ENCODE measurements around the gene TGFBR3.

TGFBR3 gene

DNA sequence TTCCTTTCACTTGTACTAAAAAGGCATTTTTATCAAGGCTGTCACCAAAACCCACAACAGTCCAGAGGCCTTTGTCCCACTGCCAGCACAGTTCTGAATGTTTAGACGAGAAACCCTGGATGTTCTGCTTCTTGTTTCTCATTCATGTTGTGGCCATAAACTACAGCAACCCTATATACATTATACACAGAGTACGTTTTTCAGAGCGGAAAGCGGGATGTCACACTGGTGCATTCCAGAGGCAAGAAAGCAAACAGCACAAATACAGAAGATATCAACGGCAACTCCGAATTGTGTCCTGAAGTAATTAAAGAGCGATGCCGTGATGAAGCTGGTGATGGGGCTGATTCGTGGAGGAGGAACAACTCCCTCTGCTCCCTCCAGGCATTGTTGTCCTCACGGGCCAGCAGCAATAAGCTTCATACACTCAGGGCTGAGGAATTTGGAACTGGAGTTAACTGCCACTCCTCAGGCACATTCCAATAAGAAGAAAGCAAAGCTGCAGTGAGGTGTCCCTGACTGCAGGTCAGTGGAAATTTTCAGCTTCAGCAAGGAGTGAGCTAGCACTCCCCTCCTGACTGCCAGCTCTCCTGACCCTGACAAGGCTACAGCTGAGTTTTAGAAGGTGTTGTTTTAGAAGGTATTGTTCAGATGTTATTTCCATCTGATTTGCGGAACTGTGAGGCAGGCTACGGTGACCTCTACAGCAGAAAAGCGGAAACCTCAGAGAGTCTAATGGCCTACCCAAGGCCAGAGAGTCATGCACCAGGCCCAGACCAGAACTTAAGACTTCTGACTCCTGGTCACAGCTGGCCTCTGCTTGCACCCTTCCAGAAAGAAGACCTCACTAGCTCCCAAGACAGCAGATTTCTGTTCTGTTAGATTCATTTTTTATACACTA, 149.0 kb downstream of the TGFBR3 start:
- no peak overlapping the region for H3K27ac Mint-ChIP-seq
- DNase-seq: no peak
- peaks cover 49% of the 10 kb centered on the region for H3K4me1 Mint-ChIP-seq (ENCODE audit: low read depth)
- no peak overlapping the region for H3K4me3 Mint-ChIP-seq
- no peaks in the 10 kb centered on the region for H3K27me3 Mint-ChIP-seq
- H3K36me3 Mint-ChIP-seq (ENCODE audit: low read depth): peaks cover 38% of the 10 kb centered on the region
- peaks cover 5% of the 10 kb centered on the region for H3K9me3 Mint-ChIP-seq

DNA sequence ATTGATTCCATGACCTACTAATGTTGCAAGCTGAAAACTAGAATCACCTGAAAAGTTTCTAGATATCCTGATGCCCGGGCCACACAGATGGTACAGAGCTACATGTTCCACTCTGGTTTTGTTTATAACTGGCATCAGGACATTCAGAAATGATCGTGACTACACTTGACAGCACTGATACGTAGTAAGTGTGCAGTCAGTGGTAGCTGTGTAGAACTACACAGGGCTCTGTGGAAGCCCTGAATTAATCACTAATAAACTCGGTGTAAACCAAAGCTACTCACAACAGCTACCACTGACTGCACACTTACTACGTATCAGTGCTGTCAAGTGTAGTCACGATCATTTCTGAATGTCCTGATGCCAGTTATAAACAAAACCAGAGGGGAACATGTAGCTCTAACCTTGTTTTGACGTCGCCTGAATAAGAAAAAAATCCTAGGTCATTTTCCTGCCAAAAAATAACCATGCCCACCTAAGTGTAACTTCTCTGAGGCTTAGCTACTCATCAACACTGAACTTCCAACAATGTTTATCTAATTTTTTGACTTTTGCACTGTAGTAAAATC, 149.7 kb downstream of the TGFBR3 start:
- Mint-ChIP-seq H3K27me3 (no peaks in the 10 kb centered on the region), H3K9me3 (peaks cover 5% of the 10 kb centered on the region), H3K4me1 (ENCODE audit: low read depth) (peaks cover 53% of the 10 kb centered on the region), H3K4me3 (no peak overlapping the region), H3K36me3 (ENCODE audit: low read depth) (peaks cover 34% of the 10 kb centered on the region), H3K27ac (no peak overlapping the region)
- no peak for DNase-seq

DNA sequence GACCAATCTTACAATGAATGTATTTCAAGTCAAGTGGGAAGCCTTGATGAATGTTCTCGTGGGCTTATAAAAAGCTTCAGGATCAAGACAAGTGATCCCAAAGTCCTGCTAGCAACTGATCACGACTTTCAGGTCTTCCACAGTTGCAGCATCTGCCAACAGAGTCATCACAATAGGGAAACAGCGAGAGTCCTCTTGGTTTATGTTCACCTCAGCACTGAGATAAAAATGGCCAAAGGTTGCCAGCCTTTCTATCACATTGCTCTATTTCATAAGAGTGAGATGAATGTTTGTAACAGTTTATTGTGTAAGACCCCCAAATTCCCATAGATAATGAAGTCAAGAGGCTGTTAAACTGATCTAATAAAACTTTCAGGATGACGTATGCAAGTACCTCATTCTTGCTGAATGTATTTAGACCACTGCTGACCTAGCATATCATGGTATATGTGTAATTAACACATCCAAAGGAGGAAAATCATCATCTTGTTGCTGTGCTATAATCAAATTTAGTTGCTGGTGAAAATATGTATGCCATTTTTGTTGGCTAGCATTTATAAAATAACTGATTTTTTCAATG, 150.6 kb downstream of the TGFBR3 start:
- Mint-ChIP-seq H3K27me3 (no peaks in the 10 kb centered on the region), H3K9me3 (peaks cover 5% of the 10 kb centered on the region), H3K4me3 (no peak overlapping the region), H3K36me3 (ENCODE audit: low read depth) (peaks cover 37% of the 10 kb centered on the region), H3K27ac (no peak overlapping the region), H3K4me1 (ENCODE audit: low read depth) (peaks cover 61% of the 10 kb centered on the region)
- no peak for DNase-seq

DNA sequence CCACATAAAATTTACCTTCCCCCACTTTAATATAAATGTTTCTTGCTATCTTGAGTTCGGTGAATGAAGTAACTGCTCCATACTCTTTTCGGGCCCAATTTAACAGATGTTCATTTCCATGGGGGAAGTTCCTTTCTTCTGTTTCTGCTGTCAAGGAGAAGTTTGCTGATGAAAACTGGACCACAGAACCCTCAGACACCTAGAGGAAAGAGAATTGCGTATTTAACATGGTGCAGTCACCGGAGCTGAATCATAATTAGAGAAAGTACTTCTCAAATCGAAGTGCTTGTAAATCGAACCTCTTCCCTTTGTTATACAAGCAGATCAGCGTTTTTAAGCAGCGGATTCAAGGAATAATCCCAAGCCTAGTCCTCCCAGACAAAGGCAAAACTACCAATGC, 151.2 kb downstream of the TGFBR3 start:
- H3K4me3 Mint-ChIP-seq: no peak overlapping the region
- H3K36me3 Mint-ChIP-seq (ENCODE audit: low read depth): peaks cover 41% of the 10 kb centered on the region
- peaks cover 67% of the 10 kb centered on the region for H3K4me1 Mint-ChIP-seq (ENCODE audit: low read depth)
- DNase-seq: no peak
- no peaks in the 10 kb centered on the region for H3K27me3 Mint-ChIP-seq
- peaks cover 5% of the 10 kb centered on the region for H3K9me3 Mint-ChIP-seq
- H3K27ac Mint-ChIP-seq: peak overlapping the region; percentile 19

DNA sequence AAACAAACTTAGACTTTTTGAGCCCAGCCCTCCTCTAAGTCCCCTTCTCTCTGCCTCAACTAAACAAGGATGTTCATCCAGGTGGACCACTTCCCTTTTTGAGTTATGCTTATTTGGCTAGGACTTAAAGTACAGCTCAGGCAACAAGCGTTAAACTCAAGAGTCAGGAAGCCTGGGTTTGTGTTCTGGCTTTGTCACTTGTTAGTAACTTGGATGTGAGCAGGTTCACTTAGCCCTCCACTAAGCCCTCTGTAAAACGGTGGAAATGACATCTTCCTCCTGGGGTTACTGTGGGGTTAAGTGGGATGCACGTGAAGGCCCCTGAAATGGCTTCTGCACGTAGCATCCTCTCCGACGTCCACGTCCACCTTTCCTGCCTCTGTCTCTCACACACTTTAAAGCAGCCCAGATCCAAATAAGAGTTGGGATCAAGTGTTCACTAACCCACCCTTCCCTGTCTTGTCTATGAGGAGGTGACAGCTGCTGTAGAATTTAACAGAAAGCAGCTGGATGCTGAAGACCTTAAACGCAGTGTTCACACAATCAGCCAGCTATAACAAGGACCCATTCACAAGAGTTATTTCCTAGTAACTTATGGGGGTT, 152.7 kb downstream of the TGFBR3 start:
- H3K27me3 Mint-ChIP-seq: no peaks in the 10 kb centered on the region
- no peaks in the 10 kb centered on the region for H3K9me3 Mint-ChIP-seq
- peaks cover 46% of the 10 kb centered on the region for H3K36me3 Mint-ChIP-seq (ENCODE audit: low read depth)
- no peak for DNase-seq
- peak overlapping the region; percentile 85 for H3K27ac Mint-ChIP-seq
- H3K4me1 Mint-ChIP-seq (ENCODE audit: low read depth): peaks cover 63% of the 10 kb centered on the region
- H3K4me3 Mint-ChIP-seq: no peak overlapping the region

DNA sequence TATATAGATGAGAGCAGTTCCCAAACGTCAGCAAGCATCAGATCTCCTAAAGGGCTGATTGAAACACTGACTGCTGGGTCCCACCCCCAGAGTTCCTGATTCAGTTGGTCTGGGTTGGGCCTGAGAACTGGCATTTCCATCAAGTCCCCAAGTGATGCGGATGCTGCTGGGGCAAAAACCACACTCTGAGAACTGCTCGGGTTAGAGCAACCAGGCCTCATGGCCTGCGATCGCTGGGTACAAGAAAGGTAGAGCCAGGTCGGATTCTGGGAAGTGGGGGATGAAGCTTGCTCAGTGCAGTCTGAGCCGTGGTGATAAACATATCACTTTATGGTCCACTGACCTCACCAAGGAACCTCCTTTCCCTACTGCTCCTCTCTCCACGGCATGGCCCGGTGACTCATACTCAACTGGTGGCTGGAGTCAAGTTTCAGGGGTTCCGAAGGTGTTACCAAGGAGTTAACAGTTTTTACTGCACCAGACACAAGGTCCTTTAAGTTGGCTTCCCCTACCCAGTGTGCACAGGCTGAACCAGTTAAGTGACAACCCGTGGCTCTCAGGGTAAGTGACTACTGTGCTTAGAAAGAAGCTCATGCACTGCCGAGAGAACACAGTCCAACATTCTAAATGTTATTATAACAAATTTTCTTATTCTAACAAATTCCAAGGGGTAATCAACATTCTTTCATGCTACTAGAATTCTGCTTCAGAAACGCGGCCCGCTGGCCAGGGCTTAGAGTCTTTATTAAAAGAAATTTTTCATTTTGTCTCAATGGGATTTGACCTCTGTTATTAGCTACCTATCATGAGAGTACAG, 153.5 kb downstream of the TGFBR3 start:
- Mint-ChIP-seq H3K4me1 (ENCODE audit: low read depth) (peaks cover 63% of the 10 kb centered on the region), H3K9me3 (no peaks in the 10 kb centered on the region), H3K36me3 (ENCODE audit: low read depth) (peaks cover 45% of the 10 kb centered on the region), H3K4me3 (peak overlapping the region; percentile 53), H3K27me3 (no peaks in the 10 kb centered on the region), H3K27ac (peak overlapping the region; percentile 85)
- peak; percentile 47 for DNase-seq

DNA sequence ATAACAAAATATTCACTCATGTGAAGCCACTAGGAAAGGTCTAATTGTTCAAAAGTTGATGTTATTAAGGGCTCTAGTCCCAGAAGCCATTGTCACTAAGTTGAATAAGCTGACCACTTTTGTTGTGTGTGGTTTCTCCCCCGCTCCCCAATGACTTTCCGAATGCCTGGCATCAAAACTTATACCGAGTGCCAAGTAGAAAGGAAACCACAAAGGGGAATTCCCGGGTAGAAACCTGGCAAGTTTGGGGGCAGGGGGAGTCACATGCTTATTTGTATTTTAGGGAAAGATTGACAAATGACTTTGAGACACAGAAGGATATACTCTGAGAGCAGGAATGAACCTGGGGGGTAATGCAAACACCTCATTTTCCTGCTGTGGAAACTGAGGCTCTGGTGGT, 154.1 kb downstream of the TGFBR3 start:
- peak; percentile 60 for DNase-seq
- Mint-ChIP-seq H3K36me3 (ENCODE audit: low read depth) (peaks cover 51% of the 10 kb centered on the region), H3K27ac (peak overlapping the region; percentile 85), H3K4me1 (ENCODE audit: low read depth) (peaks cover 63% of the 10 kb centered on the region), H3K9me3 (no peaks in the 10 kb centered on the region), H3K27me3 (no peaks in the 10 kb centered on the region), H3K4me3 (peak overlapping the region; percentile 53)

DNA sequence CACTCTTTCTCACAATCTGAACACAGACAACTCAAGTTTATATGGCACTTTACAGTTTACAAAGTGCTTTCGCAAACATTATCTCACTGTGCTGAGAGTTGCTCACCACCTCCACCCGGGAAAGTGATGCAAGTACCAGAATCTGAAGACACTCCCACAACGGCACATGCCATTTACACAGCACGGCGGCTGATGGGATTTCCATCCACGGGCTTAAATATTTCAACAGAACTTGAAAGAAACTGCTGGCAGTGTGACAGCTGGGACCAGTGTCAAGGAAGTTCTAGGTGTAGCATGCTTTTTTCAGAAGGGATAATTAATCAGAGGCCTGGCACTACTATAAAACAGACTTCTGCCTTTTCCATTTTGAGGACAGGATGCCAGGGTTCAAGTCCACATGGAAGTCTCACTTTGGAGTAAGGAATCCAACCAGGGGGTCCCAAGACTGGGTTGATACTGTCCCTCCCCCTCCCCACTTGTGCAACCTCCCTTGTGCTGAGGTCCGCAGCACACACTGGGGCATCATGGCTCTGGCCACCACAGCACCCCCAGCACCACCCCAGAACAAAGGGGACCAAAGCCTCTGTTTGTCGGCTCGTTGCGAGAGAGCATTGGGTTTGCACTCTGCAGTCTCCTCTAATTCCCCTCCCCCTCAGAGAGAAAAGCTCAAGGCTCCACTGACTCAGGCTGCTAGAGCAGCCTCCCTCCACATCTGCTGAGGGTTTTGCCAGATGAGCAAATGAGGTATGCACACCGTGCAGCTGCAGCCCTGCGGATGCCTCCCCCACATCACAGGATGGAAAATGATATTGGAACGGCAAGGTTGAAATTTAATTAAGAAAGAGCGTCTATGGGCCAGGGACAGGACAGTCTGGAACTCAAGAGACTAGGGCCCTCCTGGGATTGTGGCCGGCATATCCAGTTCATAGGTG, 154.9 kb downstream of the TGFBR3 start:
- Mint-ChIP-seq H3K4me1 (ENCODE audit: low read depth) (peaks cover 61% of the 10 kb centered on the region), H3K36me3 (ENCODE audit: low read depth) (peaks cover 58% of the 10 kb centered on the region), H3K27me3 (no peaks in the 10 kb centered on the region), H3K9me3 (no peaks in the 10 kb centered on the region), H3K27ac (peak overlapping the region; percentile 85), H3K4me3 (peak overlapping the region; percentile 53)
- peak; percentile 49 for DNase-seq

DNA sequence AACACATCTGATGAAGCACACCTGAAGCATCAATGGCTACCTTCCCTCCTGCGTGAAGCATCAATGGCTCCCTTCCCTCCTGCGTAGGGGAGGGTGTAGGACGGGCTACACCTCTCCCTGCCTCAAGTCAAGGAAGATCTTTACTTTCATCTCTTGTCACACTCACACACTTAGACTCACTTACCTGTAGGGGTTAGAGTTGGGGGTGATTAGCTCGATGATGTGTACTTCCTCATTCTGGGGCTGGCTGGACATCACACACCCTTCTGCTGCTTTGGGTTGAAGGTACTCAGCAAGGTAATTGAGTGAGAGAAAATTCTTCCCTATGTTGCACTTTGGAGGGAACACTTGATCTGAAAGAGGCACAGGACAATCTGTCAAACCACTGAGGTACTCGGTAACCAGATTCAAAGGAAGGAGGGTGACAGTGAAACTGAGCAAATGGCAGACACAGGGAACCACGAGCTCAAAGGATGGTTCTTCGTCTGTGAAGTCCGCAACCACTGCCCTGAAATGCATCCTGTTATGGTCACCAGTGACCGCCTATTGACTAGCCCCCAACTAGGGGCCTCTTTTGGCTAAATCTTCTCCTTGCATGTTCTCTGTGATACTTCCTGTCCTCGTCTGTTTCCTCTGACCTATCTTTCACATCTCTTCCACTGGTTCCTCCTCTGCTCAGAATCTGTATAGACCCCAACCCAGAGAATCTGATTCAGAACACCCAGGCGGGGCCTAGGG, 156.2 kb downstream of the TGFBR3 start:
- DNase-seq: no peak
- Mint-ChIP-seq H3K27me3 (no peaks in the 10 kb centered on the region), H3K36me3 (ENCODE audit: low read depth) (peaks cover 67% of the 10 kb centered on the region), H3K4me3 (no peak overlapping the region), H3K9me3 (no peaks in the 10 kb centered on the region), H3K4me1 (ENCODE audit: low read depth) (peaks cover 54% of the 10 kb centered on the region), H3K27ac (peak overlapping the region; percentile 85)

DNA sequence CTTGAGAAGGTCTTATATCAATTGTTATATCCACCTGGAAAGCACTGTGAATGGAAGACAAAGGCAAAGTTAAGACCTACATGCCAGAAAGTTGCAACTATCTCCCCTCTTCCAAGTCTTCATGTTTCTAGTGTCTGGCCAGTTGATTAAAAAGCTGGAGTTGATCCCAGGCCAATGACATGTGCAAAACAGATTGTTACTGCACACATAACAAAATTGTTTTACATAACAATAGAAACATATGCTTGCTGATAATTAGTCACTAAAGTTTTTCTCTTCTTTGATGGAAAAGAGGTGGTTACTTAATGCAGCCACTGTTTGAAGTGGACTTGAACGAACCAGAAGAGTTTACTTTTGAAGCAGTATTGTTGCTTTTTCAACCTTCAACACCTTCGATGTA, 158.2 kb downstream of the TGFBR3 start:
- no peak overlapping the region for H3K4me3 Mint-ChIP-seq
- no peak for DNase-seq
- H3K9me3 Mint-ChIP-seq: no peaks in the 10 kb centered on the region
- peaks cover 59% of the 10 kb centered on the region for H3K36me3 Mint-ChIP-seq (ENCODE audit: low read depth)
- H3K4me1 Mint-ChIP-seq (ENCODE audit: low read depth): peaks cover 39% of the 10 kb centered on the region
- no peaks in the 10 kb centered on the region for H3K27me3 Mint-ChIP-seq
- no peak overlapping the region for H3K27ac Mint-ChIP-seq

DNA sequence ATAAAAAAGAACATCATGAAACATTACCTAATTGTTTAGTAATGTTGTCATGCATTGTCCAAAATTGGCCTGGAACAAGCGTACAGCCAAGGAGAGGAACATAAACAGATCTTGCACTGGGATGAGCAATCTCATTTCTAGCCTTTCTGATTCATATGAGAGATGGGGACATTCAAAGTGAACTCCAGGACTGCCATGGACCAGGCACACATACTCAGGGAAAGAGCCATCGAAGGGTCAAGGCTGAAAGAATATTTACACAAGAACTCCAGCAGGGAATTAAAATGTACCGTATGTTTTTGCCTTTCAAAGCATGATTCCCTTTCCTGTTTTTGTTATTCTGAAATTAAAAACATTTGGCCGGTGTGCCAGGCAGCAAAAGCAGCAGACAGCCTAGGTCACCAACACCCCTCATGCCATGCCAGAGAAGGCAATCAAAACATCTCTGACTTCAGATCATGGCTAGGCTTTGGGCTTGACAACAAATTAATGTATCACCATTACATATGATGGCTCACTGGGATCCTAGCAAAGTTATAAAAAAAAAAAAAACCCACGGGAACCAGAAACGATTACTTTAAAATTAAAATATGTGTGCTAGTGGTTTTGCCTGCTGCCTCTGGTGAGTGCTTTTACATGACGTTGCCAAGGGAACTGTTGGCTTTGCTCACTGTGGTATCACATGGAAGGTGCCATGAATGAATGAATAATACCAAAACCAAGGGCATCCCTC, 159.8 kb downstream of the TGFBR3 start:
- no peak overlapping the region for H3K27ac Mint-ChIP-seq
- no peak for DNase-seq

DNA sequence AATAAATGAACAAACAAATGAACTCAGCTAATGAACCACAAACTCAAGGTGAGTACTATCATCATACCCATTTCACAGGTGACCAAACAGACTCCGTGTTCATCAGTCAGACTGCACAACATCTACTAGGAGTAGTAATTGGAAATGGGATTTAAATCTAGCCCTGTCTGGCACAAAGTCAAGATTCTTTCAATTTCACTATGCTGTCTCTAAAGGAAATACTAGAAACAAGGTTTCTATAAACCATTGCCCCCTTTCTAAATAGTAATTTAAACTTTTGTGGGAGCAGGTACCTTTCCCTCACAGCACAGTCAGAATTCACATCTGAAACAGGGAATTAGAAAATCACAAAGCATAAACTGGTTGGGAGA, 160.3 kb downstream of the TGFBR3 start:
- H3K4me3 Mint-ChIP-seq: no peak overlapping the region
- no peak for DNase-seq
- peaks cover 70% of the 10 kb centered on the region for H3K36me3 Mint-ChIP-seq (ENCODE audit: low read depth)
- H3K4me1 Mint-ChIP-seq (ENCODE audit: low read depth): peaks cover 18% of the 10 kb centered on the region
- no peaks in the 10 kb centered on the region for H3K27me3 Mint-ChIP-seq
- no peak overlapping the region for H3K27ac Mint-ChIP-seq
- H3K9me3 Mint-ChIP-seq: no peaks in the 10 kb centered on the region

More for the DNA sequence above, 159.8 kb downstream of the TGFBR3 start:
- Mint-ChIP-seq H3K4me1 (ENCODE audit: low read depth) (peaks cover 23% of the 10 kb centered on the region), H3K36me3 (ENCODE audit: low read depth) (peaks cover 65% of the 10 kb centered on the region), H3K4me3 (no peak overlapping the region), H3K27me3 (no peaks in the 10 kb centered on the region), H3K9me3 (no peaks in the 10 kb centered on the region)

Data from activated T-cell treated with anti-CD3 and anti-CD28 coated beads, Interleukin-2, amount 50 U/mL, for 24 hours (primary cell).